Measurements from ENCODE around the gene KDM4C.

Gene KDM4C

GRCh38 chr9:6938447-6938846 lies 180.7 kb downstream of the KDM4C start:
- no peak overlapping the region for H2AFZ ChIP-seq (ENCODE audit: low read length)
- 0 out of 2 replicates have a peak, but pooled peaks cover 3% of the 10 kb centered on the region for H3K36me3 ChIP-seq (ENCODE audit: insufficient read depth, low read length)
- H4K20me1 ChIP-seq (ENCODE audit: insufficient read depth, low read length) = no peaks in the 10 kb centered on the region
- no peak overlapping the region for H3K4me3 ChIP-seq (ENCODE audit: low read depth, low read length, poor library complexity, severe bottlenecking)
- no peaks in the 10 kb centered on the region for H3K9me2 ChIP-seq (ENCODE audit: low read depth, low read length)
- H3F3A ChIP-seq (ENCODE audit: insufficient read depth, low read length) = no peaks in the 10 kb centered on the region
- TF ChIP-seq EZH2 (IDR thresholded peaks at IDR 0.05; ENCODE audit: borderline replicate concordance, low read length) = no peak
- no peak for TF ChIP-seq CTCF (IDR thresholded peaks at IDR 0.05; ENCODE audit: low read length)
- no peaks in the 10 kb centered on the region for H3K79me2 ChIP-seq (ENCODE audit: insufficient read depth, low read length)
- H3K4me2 ChIP-seq (ENCODE audit: low read length) = no peak overlapping the region
- H3K27ac ChIP-seq (ENCODE audit: low read depth, low read length, poor library complexity, severe bottlenecking) = no peak overlapping the region
- H3K4me1 ChIP-seq (ENCODE audit: insufficient read depth, low read length, severe bottlenecking) = no peaks in the 10 kb centered on the region
- no peak overlapping the region for H3K9ac ChIP-seq (ENCODE audit: low read length)
- no peaks in the 10 kb centered on the region for H3K9me3 ChIP-seq (ENCODE audit: low read length)
- no peaks in the 10 kb centered on the region for H3K27me3 ChIP-seq (ENCODE audit: insufficient read depth, low read length)

DNA sequence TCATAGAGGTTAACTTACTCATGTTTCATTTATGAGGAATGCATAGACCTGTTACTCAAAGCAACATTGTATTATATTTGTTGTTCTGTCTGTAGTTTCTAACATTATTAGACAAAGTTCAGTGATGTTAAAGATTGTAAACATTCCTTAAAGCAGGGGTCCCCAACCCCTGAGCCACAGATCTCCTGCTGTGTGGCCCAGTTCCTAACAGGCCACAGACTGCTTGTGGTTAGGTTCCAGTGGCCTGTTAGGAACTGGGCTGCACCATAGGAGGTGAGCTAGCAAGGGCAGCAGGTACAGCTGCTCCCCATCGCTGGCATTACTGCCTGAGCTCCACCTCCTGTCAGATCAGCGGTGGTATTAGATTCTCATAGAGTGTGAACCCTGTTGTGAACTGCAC lies 181.1 kb downstream of the KDM4C start:
- H3F3A ChIP-seq (ENCODE audit: insufficient read depth, low read length) = no peaks in the 10 kb centered on the region
- no peaks in the 10 kb centered on the region for H3K4me1 ChIP-seq (ENCODE audit: insufficient read depth, low read length, severe bottlenecking)
- no peaks in the 10 kb centered on the region for H3K9me3 ChIP-seq (ENCODE audit: low read length)
- H3K9ac ChIP-seq (ENCODE audit: low read length) = no peak overlapping the region
- H3K9me2 ChIP-seq (ENCODE audit: low read depth, low read length) = no peaks in the 10 kb centered on the region
- H3K4me2 ChIP-seq (ENCODE audit: low read length) = no peak overlapping the region
- no peak overlapping the region for H3K27ac ChIP-seq (ENCODE audit: low read depth, low read length, poor library complexity, severe bottlenecking)
- no peaks in the 10 kb centered on the region for H3K27me3 ChIP-seq (ENCODE audit: insufficient read depth, low read length)
- 0 out of 2 replicates have a peak, but pooled peaks cover 3% of the 10 kb centered on the region for H3K36me3 ChIP-seq (ENCODE audit: insufficient read depth, low read length)
- TF ChIP-seq EZH2 (IDR thresholded peaks at IDR 0.05; ENCODE audit: borderline replicate concordance, low read length) = no peak
- TF ChIP-seq CTCF (IDR thresholded peaks at IDR 0.05; ENCODE audit: low read length) = no peak
- no peaks in the 10 kb centered on the region for H3K79me2 ChIP-seq (ENCODE audit: insufficient read depth, low read length)
- H4K20me1 ChIP-seq (ENCODE audit: insufficient read depth, low read length) = no peaks in the 10 kb centered on the region
- no peak overlapping the region for H2AFZ ChIP-seq (ENCODE audit: low read length)
- H3K4me3 ChIP-seq (ENCODE audit: low read depth, low read length, poor library complexity, severe bottlenecking) = no peak overlapping the region

GRCh38 chr9:6941501-6941900 lies 183.7 kb downstream of the KDM4C start:
- Histone ChIP-seq H3K9ac (ENCODE audit: low read length) (no peak overlapping the region), H2AFZ (ENCODE audit: low read length) (no peak overlapping the region), H3K4me1 (ENCODE audit: insufficient read depth, low read length, severe bottlenecking) (no peaks in the 10 kb centered on the region), H3K36me3 (ENCODE audit: insufficient read depth, low read length) (0 out of 2 replicates have a peak, but pooled peaks cover 3% of the 10 kb centered on the region), H3K4me3 (ENCODE audit: low read depth, low read length, poor library complexity, severe bottlenecking) (no peak overlapping the region), H3K9me2 (ENCODE audit: low read depth, low read length) (no peaks in the 10 kb centered on the region), H3K27me3 (ENCODE audit: insufficient read depth, low read length) (no peaks in the 10 kb centered on the region), H4K20me1 (ENCODE audit: insufficient read depth, low read length) (no peaks in the 10 kb centered on the region), H3K9me3 (ENCODE audit: low read length) (no peaks in the 10 kb centered on the region), H3K79me2 (ENCODE audit: insufficient read depth, low read length) (no peaks in the 10 kb centered on the region), H3F3A (ENCODE audit: insufficient read depth, low read length) (no peaks in the 10 kb centered on the region), H3K4me2 (ENCODE audit: low read length) (no peak overlapping the region), H3K27ac (ENCODE audit: low read depth, low read length, poor library complexity, severe bottlenecking) (no peak overlapping the region)
- TF ChIP-seq EZH2 (IDR thresholded peaks at IDR 0.05; ENCODE audit: borderline replicate concordance, low read length) (no peak), CTCF (IDR thresholded peaks at IDR 0.05; ENCODE audit: low read length) (no peak)
